Right atrium auricular region (tissue), 2 donors: Measurements from ENCODE around the gene CBX2. TPM values are rescaled to one million over a fixed set of nuclear protein-coding genes. Genes with fewer than 3 reads are reported as not detected.

Source experiments
- DNase-seq: peaks from one replicate; pipeline ENCODE4 v3.0.0-alpha.2; 2019; ENCODE audit warnings: low spot score
- H3K27ac ChIP-seq, 2 donors: fragments of 200-600 bp; sonication (generic); 1 replicate in 1 of 2; 2 replicates in 1 of 2; pipeline ENCODE4 v1.5.1; 2016 to 2019
- H3K27me3 ChIP-seq, 2 donors: fragments of 200-600 bp; sonication (generic); one replicate each; pipeline versions ENCODE4 v1.5.1 to v1.6.0; 2017 to 2019
- H3K36me3 ChIP-seq: fragments of 200-600 bp; sonication (generic); one replicate; pipeline ENCODE4 v1.5.1; 2016
- H3K4me1 ChIP-seq, 2 donors: fragments of 200-600 bp; sonication (generic); one replicate each; pipeline versions ENCODE4 v1.5.1 to v1.6.0; 2017 to 2019
- H3K4me3 ChIP-seq, 2 donors: fragments of 200-600 bp; sonication (generic); 1 replicate in 1 of 2; 2 replicates in 1 of 2; pipeline ENCODE4 v1.5.1; 2017 to 2019; ENCODE audit warnings: mild to moderate bottlenecking in 1 of 2, moderate library complexity in 1 of 2
- H3K9me3 ChIP-seq, 2 donors: fragments of 200-600 bp; sonication (generic); one replicate each; pipeline ENCODE4 v1.5.1; 2019
- CTCF ChIP-seq, 2 donors: fragments of 200-600 bp; sonication (generic); IDR thresholded peaks; one replicate each; pipeline ENCODE4 v1.5.1; 2019; ENCODE audit warnings: antibody characterized with exemption in 2 of 2
- total RNA-seq, 2 donors: library from RNA; depleted of rRNA; stranded (reverse); fragments of >200 nt; gene quantifications; one replicate each; pipeline ENCODE4 v1.1.0, GENCODE V29; 2016

The CBX2 gene
- total RNA-seq, 2 donors from 2014 or later: 1.0 to 1.7 TPM

GRCh38 chr17:79834565-79835469 is 56.9 kb downstream of the CBX2 start:
- no peak for DNase-seq
- H3K4me1 ChIP-seq: peaks cover 3 to 66% of the 10 kb centered on the region in 2 donors

GRCh38 chr17:79835470-79835899 is 57.5 kb downstream of the CBX2 start:
- Histone ChIP-seq H3K27me3 (peaks cover 0 to 4% of the 10 kb centered on the region in 2 donors), H3K4me3 (no peak overlapping the region), H3K27ac (no peak overlapping the region), H3K36me3 (peaks cover 20% of the 10 kb centered on the region), H3K4me1 (peaks cover 3 to 73% of the 10 kb centered on the region in 2 donors), H3K9me3 (no peaks in the 10 kb centered on the region)
- DNase-seq: no peak
- no peak for TF ChIP-seq CTCF (IDR thresholded peaks at IDR 0.05)

More at GRCh38 chr17:79834565-79835469, 56.9 kb downstream of the CBX2 start:
- no peaks in the 10 kb centered on the region for H3K9me3 ChIP-seq
- no peak overlapping the region for H3K27ac ChIP-seq
- TF ChIP-seq CTCF (IDR thresholded peaks at IDR 0.05): peak; percentile 55 to 73
- peaks cover 20% of the 10 kb centered on the region for H3K36me3 ChIP-seq
- H3K27me3 ChIP-seq: no peaks in the 10 kb centered on the region
- H3K4me3 ChIP-seq: no peak overlapping the region

- Histone ChIP-seq H3K4me1 (peaks cover 3 to 74% of the 10 kb centered on the region in 2 donors), H3K27me3 (peaks cover 4 to 10% of the 10 kb centered on the region in 2 donors), H3K9me3 (no peaks in the 10 kb centered on the region), H3K36me3 (peaks cover 20% of the 10 kb centered on the region), H3K27ac (peak overlapping the region; percentile 95 to 96), H3K4me3 (no peak overlapping the region)
- DNase-seq: no peak
- TF ChIP-seq CTCF (IDR thresholded peaks at IDR 0.05): no peak
These were observed 58.1 kb downstream of the CBX2 start for GRCh38 chr17:79835953-79836509.

GRCh38 chr17:79836510-79836971 is 58.6 kb downstream of the CBX2 start:
- Histone ChIP-seq H3K27me3 (peaks cover 9 to 15% of the 10 kb centered on the region in 2 donors), H3K4me3 (peak overlapping the region; percentile 18 to 88), H3K9me3 (no peaks in the 10 kb centered on the region), H3K36me3 (peaks cover 20% of the 10 kb centered on the region), H3K27ac (peak overlapping the region; percentile 95 to 96), H3K4me1 (peaks cover 3 to 74% of the 10 kb centered on the region in 2 donors)
- TF ChIP-seq CTCF (IDR thresholded peaks at IDR 0.05): no peak
- no peak for DNase-seq

GRCh38 chr17:79836972-79837887 is 59.3 kb downstream of the CBX2 start:
- H3K27ac ChIP-seq: peak overlapping the region; percentile 95 to 96
- no peak for TF ChIP-seq CTCF (IDR thresholded peaks at IDR 0.05)
- H3K4me3 ChIP-seq: peak overlapping the region; percentile 86 to 88

More at GRCh38 chr17:79836972-79837887, 59.3 kb downstream of the CBX2 start:
- Histone ChIP-seq H3K27me3 (peaks cover 16 to 22% of the 10 kb centered on the region in 2 donors), H3K9me3 (no peaks in the 10 kb centered on the region), H3K4me1 (peaks cover 3 to 74% of the 10 kb centered on the region in 2 donors), H3K36me3 (peaks cover 20% of the 10 kb centered on the region)
- peak; percentile 81 for DNase-seq
